Lower leg skin (tissue), 4 donors: ENCODE data around the gene PATJ. TPM values are rescaled to one million over a fixed set of nuclear protein-coding genes. Genes with fewer than 3 reads are reported as not detected.
"Not testable (repeated sequence)": the region's sequence is repeated elsewhere in the genome, so short reads cannot be mapped to it uniquely, and the experiment has no call there.

ENCODE experiments used
- DNase-seq, 2 donors: peaks; one replicate each; pipeline ENCODE4 v3.0.0-alpha.2; 2019; ENCODE audit warnings: low spot score in 2 of 2
- H3K4me3 ChIP-seq: fragments of 200-600 bp; sonication (generic); 2 replicates; pipeline ENCODE4 v1.5.1; 2017; ENCODE audit warnings: mild to moderate bottlenecking, low read depth; ENCODE audit not compliant: poor library complexity, severe bottlenecking
- POLR2A ChIP-seq, 2 donors: fragments of 450-650 bp; IDR thresholded peaks; one replicate each; pipeline ENCODE4 v1.6.1; 2016 to 2017; ENCODE audit warnings: antibody characterized with exemption in 2 of 2, mild to moderate bottlenecking in 1 of 2, moderate library complexity in 1 of 2
- WGBS, 2 donors: methylation state at CpG; one replicate each; pipeline ENCODE4 v1.1.5; 2018; 5-methylcytosine and 5-hydroxymethylcytosine counted together
- intact Hi-C: fragments of 100-400 bp; cut with DNase I; formaldehyde crosslinking; loops from one replicate; pipeline ENCODE4 v1.15.0; 2023; ENCODE audit warnings: low total_unique reads
- total RNA-seq, 4 donors: library from RNA; depleted of rRNA; stranded (reverse); fragments of >200 nt; gene quantifications; one replicate each; pipeline ENCODE4 v1.1.0, GENCODE V29; 2016
- TF ChIP-seq, protein P1 (sequence below), 3 donors: fragments of 450-650 bp; IDR thresholded peaks; one replicate each; pipeline ENCODE4 v1.5.1; 2016; ENCODE audit warnings: antibody characterized with exemption in 3 of 3, mild to moderate bottlenecking in 3 of 3, moderate library complexity in 2 of 3

The PATJ gene
- total RNA-seq, 4 donors from 2014 or later = 50.5 to 89.3 (median 64.5) TPM

DNA sequence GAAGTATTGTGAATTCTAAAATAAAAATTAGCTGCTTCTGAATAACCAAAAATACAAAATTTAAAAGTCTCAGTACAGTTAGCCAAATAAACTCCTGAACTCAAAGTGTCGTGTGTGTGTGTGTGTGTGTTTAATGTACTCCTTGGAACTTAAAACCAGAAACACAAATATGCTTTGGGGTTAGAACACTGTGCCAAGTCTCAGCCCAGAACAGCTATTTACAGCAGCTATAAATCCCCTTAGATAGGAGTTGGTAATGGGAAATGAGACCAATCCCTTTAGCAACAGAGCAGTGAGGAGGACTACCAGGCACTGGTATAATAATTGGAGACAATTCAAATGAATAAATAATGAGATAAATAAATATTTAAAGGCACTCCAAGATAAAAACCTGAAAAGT is 83.1 kb downstream of the PATJ start:
- intact Hi-C loops = no loop called here
- no peak for DNase-seq
- no peak overlapping the region for H3K4me3 ChIP-seq
- WGBS, 2 donors = 60 to 62% methylated on average over 1 of the region's 1 CpG
- TF ChIP-seq, protein P1, sequence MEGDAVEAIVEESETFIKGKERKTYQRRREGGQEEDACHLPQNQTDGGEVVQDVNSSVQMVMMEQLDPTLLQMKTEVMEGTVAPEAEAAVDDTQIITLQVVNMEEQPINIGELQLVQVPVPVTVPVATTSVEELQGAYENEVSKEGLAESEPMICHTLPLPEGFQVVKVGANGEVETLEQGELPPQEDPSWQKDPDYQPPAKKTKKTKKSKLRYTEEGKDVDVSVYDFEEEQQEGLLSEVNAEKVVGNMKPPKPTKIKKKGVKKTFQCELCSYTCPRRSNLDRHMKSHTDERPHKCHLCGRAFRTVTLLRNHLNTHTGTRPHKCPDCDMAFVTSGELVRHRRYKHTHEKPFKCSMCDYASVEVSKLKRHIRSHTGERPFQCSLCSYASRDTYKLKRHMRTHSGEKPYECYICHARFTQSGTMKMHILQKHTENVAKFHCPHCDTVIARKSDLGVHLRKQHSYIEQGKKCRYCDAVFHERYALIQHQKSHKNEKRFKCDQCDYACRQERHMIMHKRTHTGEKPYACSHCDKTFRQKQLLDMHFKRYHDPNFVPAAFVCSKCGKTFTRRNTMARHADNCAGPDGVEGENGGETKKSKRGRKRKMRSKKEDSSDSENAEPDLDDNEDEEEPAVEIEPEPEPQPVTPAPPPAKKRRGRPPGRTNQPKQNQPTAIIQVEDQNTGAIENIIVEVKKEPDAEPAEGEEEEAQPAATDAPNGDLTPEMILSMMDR (IDR thresholded peaks at IDR 0.05) = no peak
- no peak for TF ChIP-seq POLR2A (IDR thresholded peaks at IDR 0.05)

DNA sequence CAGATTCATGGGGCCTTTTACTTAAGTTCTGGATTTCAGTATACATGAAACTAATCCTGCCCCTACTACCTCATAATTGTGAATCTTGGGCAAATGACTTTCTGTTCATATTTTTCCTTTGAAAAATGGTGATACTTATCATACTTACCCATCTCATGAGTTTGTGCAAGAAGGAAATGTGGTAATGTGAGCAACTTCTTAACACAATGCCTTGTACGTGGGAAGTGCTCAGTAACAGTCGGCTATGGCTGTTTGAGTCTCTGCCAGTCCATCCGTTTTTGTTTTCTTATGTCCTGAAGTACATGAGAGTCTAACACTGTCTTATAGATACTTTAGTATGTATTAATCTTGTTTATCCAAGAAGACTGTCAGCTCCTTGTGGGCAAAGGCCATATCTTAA is 86.5 kb downstream of the PATJ start:
- TF ChIP-seq, protein P1 (IDR thresholded peaks at IDR 0.05) = no peak
- no peak for TF ChIP-seq POLR2A (IDR thresholded peaks at IDR 0.05)
- DNase-seq = no peak
- intact Hi-C loops = no loop called here
- WGBS, 2 donors = 80 to 87% methylated on average over 3 of the region's 3 CpGs
- H3K4me3 ChIP-seq = no peak overlapping the region

DNA sequence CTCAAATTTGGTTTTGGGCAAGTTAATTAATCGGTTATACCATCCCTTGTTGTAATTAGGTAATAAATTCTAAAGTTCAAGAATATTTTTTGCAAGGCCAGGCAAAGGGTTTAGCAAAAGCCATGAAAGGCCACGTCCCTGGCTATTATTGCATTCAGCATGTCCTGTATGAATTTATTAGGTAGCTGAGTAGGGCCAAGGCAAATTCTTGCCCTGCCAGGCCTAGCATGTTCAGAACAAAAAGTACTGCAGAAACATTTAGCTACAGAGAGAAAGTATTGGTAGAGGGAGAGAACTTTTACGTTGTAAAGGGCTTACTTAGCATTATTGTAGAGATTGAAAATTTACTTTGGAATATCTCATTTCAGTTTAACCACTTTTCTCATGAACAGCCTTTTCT is 94.4 kb downstream of the PATJ start:
- no peak for TF ChIP-seq POLR2A (IDR thresholded peaks at IDR 0.05)
- TF ChIP-seq, protein P1 (IDR thresholded peaks at IDR 0.05) = no peak
- WGBS, 2 donors = 51 to 67% methylated on average over 3 of the region's 3 CpGs
- intact Hi-C loops = no loop called here
- no peak overlapping the region for H3K4me3 ChIP-seq
- no peak for DNase-seq

DNA sequence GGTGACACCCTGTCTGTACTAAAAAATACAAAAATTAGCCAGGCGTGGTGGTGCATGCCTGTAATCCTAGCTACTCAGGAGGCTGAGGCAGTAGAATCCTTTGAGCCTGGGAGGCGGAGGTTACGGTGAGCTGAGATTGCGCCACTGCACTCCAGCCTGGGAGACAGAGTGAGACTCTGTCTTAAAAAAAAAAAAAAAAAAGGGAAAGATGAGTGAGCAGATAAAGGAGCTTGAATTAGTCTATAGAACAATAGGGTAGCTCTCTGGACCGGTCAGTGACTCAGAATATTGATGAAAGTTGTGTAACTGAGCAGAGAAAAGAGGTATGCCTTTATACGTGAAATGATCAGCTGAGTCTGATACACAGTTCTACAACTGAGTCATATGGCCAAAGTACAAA is 95.3 kb downstream of the PATJ start:
- H3K4me3 ChIP-seq, intact Hi-C loops, DNase-seq: not testable (repeated sequence)
- 94 to 98% methylated on average over 6 of the region's 6 CpGs for WGBS, 2 donors

DNA sequence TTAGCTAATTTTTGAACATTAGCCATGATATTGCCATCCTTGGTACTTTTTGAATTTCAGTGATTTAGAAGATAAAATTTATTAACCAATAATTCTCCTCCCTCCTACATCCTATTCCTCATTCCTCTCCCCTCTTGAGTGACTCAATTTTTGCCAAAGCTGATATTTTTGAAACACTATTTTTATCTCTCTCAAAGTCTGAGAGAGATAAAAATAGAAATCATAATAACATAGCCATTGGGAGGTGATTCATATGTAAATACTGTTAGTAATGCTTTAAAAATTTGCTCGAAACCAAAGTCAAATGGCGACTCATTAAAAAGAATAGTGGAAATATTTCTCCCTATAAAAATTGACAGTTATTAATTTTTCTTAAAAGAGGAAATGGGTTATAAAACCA is 97.4 kb downstream of the PATJ start:
- WGBS, 2 donors = 31 to 42% methylated on average over 2 of the region's 2 CpGs
- intact Hi-C loops = no loop called here
- DNase-seq = no peak
- no peak overlapping the region for H3K4me3 ChIP-seq
- TF ChIP-seq, protein P1 (IDR thresholded peaks at IDR 0.05) = no peak
- no peak for TF ChIP-seq POLR2A (IDR thresholded peaks at IDR 0.05)

DNA sequence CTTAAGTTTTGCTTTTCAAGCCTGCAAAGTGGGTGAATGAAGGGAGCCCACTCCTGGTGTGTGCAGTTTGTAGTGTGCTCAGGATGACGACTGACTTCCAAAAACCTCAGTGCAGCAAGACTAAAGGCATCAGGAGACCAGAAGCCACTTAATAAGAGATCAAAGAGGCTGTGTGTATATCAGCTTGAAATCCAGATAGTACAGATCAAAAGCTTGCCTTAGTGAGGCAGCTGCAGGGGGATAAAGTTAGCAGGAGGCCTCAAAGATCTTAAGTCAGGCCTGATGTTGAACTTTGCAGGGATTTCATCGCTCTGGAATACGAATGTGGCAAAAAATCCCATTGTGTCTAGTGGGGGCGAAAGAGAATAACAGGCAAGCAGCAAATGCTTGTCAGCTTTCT is 99.8 kb downstream of the PATJ start:
- WGBS, 2 donors = 87 to 94% methylated on average over 4 of the region's 4 CpGs
- no peak for TF ChIP-seq POLR2A (IDR thresholded peaks at IDR 0.05)
- TF ChIP-seq, protein P1 (IDR thresholded peaks at IDR 0.05) = no peak
- no peak for DNase-seq
- no peak overlapping the region for H3K4me3 ChIP-seq
- intact Hi-C loops = no loop called here
